Ovary (tissue), 3 donors: Measurements from ENCODE around the gene CA9.

Source experiments
- CTCF ChIP-seq, 3 donors: fragments of 450-650 bp in 2 of 3; fragments of 200-600 bp in 1 of 3; IDR thresholded peaks; one replicate each; pipeline versions ENCODE4 v1.5.1 to v1.8.0; 2016 to 2022; ENCODE audit warnings: antibody characterized with exemption in 3 of 3, mild to moderate bottlenecking in 1 of 3
- EP300 ChIP-seq: sonication (generic); formaldehyde crosslinking; IDR thresholded peaks from one replicate; pipeline ENCODE4 v1.6.1; 2017; ENCODE audit warnings: antibody characterized with exemption
- POLR2A ChIP-seq: fragments of 450-650 bp; IDR thresholded peaks from one replicate; pipeline ENCODE4 v1.6.1; 2017; ENCODE audit warnings: antibody characterized with exemption, mild to moderate bottlenecking, moderate library complexity
- donor health status: DM: no; HTN: no; CAD: no.

GRCh38 chr9:35639631-35640030 is 34.1 kb upstream of the CA9 start:
- TF ChIP-seq CTCF (IDR thresholded peaks at IDR 0.05) = no peak
- TF ChIP-seq POLR2A = no peak
- no peak for TF ChIP-seq EP300
